A549 (cell line): ENCODE results near the gene C18orf63.

Experiments used
- CEBPB ChIP-seq, 2 experiments: fragments of >200 bp in 1 of 2; sonication (Bioruptor Twin) in 1 of 2; formaldehyde crosslinking in 1 of 2; IDR thresholded peaks; 2 replicates each; pipeline ENCODE4 v1.6.1; 2012 to 2016
- CHD4 ChIP-seq: fragments of 200-600 bp; sonication (generic); IDR thresholded peaks from 2 replicates; pipeline ENCODE4 v1.6.1; 2016; ENCODE audit warnings: antibody characterized with exemption, mild to moderate bottlenecking, borderline replicate concordance
- KDM5A ChIP-seq: fragments of 200-600 bp; sonication (generic); IDR thresholded peaks from 2 replicates; pipeline ENCODE4 v1.6.1; 2016; ENCODE audit warnings: antibody characterized with exemption, mild to moderate bottlenecking

- no peak for TF ChIP-seq KDM5A
- TF ChIP-seq CHD4 = no peak
- TF ChIP-seq CEBPB (IDR thresholded peaks at IDR 0.05) = no peak
Observed at GRCh38 chr18:74276609-74277008, 39.0 kb upstream of the C18orf63 start.
